IPS-NIHi7 (cell line): ENCODE data around the gene VSNL1.
"Not testable (repeated sequence)": the region's sequence is repeated elsewhere in the genome, so short reads cannot be mapped to it uniquely, and the experiment has no call there.

Source experiments
- DNase-seq: peaks from one replicate; pipeline ENCODE4 v3.0.0; 2012; ENCODE audit warnings: mixed read lengths; ENCODE audit errors: extremely low spot score

The VSNL1 gene

DNA sequence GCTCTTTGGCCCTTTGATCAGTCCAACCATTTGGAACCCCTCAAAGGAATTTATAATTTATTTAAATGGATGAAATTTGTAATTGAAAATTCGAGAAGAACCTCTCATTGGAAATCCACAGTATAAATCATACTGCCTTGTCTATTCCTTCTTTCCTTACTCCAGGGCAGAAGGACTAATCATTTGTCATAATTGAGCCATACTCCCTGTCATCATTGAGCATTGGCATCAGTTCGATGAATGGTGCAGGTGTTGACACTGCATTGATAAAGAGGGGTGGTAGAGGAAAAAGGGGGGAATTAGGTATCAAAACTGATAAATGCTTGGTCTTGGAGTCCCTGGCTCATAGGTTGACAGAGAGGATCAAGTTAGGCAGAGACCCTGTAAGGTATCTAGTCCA, 2.0 kb downstream of the VSNL1 start:
- no peak for DNase-seq

DNA sequence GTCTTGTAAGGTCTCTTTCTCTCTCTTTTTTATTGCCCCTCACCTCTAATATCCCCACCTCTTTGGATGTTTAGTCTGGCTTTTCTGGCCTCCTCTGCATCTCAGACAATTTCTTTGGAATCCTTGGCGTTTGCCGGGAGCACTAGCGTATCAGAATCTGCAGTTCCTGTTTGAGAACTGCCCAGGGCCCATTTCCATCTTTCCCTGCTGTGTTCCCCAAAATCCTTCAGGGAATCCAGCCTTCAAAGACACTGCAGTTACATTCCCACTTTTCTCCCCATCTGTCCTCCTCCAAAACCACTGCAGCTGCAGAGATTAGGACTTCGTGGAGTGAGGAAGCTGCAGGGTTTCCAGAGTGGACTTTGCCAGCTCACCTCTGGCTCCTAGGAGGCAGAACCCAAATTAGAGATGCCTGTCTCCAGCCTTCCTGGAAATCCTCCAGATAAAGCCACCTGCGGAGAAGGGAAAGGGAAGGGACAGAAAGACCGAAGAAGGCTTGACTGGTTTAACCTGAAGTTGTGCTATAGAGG, 2.7 kb downstream of the VSNL1 start:
- DNase-seq = peak; percentile 11

DNA sequence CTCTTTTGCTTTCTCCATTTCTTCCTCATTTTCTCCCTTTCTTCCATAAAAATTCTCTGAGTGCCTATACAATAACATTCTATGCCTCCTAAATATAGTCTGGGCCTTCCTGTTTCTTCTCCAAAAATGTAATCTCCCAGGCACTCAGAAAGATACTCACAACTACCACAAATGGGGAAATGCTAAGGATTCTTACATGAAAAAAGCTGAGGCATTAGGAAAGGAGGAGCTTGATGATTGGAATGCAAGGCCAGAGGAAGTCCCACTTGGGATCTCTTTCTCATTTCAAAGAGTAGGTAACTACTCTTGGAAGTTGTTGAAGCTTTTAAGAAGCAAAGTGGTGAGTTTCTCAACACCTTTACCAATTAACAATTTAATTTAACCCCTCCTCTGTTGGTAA, 3.4 kb downstream of the VSNL1 start:
- peak; percentile 18 for DNase-seq

DNA sequence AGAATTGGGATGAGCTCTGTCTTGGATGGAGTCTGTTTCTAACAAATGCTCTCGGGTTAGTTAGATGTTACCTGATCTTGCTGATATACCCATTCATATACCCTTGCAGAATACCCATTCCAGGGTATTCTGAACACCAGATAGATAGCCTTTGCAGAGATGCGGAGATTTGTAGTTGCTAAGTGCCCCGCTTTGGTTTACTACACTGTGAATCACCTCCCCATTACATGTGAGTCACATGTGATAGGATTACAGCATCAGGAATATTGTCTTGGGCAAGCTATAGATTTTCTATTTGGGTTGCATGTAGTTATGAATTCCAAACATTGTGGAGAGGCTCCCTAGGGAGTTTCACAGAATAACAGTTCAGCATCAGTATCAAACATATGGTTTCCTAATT, 3.8 kb downstream of the VSNL1 start:
- no peak for DNase-seq

DNA sequence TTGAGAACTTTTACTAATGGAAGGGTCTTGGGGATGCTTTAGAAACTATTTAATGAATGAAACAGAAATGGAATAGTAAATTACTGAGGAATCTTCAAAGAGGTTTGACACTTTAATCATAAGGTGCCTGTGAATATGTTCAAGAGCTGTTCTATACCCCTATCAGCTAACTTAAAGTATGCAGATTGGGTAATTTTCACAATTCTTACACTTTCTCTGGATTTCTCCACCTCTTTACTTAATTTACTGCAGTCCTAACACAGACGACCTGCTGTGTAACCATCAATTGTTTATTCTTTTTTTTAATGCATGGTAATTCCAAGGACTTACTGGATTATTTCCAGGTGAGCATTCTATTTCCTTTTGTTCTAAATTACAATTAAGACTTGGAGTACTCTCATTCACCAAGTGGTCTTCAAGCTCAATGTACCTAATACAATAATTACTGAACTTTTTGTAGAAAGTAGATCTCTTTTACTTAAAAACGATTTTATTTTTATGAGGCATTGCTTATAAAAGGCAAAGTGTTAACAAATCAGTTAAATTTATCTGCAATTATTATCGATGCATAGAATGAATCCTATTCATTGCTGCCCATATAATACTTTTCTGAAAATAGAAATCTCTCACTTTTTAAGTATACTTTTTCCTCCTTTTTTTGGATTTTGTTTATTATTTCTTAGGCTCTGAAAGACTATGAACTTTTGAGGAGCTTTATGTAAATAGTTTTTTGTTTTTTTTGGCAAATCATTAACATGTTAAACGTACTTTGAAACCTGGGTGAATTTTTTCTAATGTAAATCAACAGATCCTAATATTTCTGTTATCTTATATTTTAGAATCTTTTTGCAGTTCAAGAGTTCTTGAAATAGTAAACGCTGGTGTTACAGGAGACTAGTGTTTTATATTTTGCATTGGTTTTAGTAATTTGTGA, 5.5 kb downstream of the VSNL1 start:
- no peak for DNase-seq

DNA sequence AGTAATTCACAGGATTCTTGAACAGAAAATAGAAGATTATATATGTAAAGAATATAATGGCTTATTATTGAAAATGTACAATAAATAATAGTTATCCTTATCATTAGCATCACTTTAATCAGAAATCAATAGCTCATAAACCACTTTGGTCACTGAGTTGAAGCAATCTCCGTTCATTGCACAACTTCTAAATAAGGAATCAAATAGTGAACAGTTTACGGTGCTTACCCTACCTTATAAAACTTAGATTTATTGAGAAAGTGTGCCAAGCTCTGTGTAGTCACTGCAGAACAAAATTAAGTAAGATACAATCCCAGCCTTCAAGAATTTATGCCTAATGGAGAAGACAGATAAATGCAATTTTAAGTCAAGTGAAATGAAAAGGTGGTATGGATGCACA, 6.7 kb downstream of the VSNL1 start:
- DNase-seq = no peak

DNA sequence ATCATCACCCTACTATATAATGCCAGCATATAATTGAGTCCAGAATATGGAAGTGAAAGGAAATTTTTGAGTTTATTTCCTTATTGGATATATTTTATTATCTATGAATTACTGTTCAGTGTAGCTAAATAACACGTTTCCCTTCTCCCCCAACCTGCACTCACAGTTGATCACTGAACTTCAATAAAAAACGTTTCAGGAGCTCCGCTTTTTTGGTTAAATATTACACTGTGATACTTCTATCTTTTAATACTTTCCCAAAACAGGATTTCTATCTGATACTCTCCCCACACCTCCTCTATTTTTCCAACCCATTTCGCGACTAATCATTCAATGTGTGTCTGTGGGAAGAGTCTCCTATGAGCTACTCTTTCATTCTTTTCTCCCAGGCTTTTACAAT, 7.2 kb downstream of the VSNL1 start:
- DNase-seq = no peak

DNA sequence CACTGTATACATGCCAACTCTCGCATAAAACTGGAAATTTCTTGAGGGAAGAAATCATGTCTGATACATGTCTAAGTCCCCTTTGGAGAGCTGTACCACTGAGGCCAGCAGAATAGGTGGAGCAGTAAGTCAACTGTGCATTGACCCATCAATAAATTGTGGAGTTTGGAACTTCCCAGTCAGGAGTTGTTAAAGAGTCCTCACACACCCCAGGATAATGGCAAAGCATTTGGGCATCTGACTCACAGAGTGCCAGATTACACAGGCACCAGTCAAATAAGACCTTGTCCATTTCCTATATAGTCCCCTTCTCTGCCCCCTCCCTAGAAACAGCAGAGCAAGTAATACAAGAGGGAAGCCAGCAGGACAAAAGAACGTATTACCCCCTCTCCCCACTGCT, 10.4 kb downstream of the VSNL1 start:
- DNase-seq = no peak

DNA sequence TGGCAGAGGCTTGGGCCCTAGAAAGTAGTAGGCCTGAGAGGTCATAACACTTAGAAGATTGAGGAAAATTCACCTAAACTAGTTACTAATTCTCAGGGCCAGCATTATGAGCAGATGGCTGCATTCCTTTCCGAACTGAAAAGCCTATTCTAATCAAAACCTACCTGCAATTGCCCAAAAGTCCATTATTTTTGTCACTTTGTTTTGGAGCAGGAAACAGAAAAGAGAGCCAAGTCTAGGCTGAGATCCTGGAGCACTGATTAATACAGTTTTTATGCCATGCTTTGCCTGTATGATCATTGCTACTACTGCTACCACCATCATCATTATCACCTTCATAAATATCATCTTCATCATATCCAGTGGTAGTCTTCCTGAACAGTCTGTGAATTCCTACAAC, 14.7 kb downstream of the VSNL1 start:
- DNase-seq = no peak

DNA sequence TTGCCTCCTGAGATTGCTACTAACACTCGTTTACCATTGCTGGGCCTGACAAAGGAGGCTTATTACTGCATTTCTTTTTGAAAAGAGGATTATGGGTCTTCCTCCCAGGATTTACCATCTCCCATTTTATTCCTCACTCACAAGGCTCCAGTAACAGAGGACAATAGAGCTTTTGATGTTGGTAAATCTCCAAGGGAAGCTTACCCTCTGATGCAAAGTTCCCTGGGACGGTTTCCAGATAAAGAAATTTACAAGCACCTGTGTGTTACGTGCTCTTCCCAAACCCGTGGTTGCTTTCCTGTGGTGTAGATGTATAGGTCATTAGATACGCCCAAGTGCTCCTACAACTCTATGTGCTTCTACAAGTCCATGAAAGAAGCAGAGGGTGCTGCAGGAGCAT, 17.1 kb downstream of the VSNL1 start:
- DNase-seq = no peak

DNA sequence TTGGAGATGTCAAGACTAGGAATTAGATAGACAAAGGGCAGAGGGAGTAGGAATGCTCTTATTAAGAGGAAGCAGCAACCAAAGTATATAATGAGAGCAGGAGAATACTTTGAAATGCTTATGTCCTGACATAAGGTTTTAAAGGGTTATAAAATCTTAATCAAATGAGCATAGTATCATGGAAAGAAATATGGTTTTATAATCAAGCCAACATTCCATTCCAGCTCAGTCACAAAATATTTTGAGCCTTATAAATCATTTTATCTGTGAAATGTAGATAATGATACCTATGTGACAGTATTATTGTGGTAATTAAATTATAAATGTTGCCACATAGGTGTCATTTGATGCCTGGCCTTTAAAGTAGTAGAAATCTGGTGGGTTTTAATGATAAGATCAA, 17.6 kb downstream of the VSNL1 start:
- no peak for DNase-seq

DNA sequence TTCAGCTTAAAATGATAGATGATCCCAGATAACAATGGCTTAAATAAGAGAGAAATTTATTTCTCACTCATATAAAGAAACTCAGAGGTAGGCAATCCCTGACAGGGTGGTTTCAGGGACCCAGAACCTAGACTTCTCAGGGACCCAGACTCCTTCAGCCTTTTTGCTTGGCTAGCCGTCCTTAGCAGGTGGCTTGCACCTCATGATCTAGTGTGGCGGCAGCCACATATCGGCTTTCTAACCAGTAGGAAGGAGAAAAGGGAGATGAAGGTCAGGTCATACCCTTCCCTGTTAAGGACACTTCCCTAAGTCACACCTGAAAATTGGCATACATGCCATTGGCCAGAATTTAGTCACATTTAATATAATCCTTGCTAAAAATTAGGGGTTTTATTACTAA, 18.4 kb downstream of the VSNL1 start:
- DNase-seq = no peak

DNA sequence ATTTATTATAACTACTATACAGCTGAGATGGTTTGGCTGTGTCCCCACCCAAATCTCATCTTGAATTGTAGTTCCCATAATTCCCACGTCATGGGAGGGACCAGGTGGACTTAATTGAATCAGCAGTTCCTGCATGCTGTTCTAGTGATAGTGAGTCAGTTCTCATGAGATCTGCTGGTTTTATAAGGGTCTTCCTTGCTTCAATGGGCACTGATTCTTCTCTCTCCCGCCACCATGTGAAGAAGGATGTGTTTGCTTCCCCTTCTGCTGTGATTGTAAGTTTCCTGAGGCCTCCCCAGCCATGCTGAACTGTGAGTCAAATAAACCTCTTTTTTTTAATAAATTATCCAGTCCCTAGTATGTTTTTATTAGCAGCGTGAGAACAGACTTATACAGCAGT, 25.2 kb downstream of the VSNL1 start:
- DNase-seq = not testable (repeated sequence)

DNA sequence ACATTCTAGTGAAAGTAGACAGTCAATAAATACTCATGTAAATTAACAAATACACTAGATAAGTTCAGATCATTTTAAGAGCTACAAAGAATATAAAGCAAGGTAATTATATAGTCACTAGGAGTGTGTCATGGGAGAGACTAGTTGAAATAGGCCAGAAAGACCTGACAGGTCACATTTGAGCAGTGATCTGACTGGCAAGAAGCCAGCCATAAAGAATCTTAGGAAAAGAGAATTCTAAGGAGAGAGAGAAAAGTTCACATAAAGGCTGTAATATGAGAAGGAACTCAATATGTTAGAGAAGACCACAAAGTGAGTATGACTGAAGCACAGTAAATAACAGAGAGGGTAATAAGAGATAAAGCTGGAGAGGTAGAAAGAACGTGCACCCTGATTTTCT, 31.2 kb downstream of the VSNL1 start:
- no peak for DNase-seq

DNA sequence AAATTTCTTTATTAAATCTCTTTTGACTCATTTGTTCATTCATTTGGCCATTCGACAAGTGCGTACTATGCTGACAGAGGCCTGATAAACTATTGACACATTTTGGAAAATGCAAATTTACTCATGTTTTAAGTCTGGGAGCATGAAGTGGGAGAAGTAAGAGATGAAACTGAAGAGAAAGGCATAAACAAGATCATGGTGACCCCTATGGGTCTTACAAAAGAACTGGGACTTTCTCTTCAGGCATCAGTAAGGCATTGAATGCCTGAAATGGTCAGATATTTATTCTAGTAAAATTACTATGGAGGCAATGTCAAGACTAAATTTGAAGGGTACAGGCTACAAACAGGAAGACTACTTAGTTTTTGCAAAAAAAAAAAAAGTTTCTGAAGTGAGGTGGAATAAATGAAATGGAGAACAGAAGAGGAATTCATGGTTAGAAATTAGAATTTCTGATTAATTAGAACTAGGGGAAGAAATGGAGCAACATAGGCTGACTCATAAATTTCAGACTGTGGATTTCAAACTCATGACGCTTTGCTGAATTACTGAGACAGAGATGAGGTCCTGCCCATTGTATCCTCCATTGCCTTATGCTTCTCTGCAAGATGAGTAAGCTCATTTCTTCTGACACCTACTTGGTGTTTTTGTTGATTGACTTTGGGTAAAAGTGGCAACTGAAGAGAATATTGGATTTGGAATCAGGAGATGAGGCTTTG, 32.7 kb downstream of the VSNL1 start:
- DNase-seq = no peak

DNA sequence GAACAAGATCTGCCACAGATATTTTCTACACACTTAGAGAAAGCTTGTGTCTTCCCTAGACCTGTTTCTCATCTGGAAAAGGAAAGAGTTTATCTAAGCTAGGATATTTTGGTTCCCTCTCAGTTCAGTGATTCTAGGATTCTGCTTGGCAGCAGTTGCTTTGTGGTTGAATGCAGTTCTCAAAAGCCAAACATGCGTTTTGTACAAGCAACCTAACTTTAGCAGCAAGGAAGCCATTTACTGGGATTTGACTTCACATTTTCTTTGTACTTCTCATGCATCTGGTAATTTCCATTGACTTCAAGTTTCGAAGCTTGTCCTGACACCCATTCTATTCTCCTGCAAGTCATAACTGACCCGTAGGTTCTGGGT, 33.3 kb downstream of the VSNL1 start:
- no peak for DNase-seq

DNA sequence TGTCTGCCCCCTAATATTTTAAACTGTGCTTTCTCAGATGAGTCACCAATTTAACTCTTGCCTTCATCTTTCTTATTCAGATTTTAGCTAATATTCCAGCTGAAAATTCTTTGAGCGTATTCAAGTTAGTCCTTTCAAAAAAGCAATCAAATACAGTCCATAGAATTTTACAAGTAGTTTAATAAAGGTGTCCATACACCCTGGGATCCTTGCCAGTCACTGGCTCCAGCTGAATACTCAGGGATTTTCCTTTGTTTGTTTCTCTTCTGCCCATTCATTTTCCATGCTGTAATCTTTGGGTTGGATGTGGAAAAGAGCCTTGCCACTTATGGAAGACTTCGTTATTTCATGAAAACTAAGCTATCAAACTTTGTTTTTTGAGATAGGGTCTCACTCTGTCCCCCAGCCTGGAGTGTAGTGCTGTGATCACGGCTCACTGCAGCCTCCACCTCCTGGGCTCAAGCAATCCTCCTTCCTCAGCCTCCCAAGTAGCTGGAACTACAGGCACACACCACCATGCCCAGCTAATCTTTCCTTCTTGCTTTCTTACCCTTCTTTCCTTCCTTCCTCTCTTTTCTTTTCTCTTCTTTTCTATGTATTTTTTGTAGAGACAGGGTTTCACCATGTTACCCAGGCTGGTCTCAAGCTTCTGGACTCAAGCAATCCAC, 34.0 kb downstream of the VSNL1 start:
- DNase-seq = no peak

DNA sequence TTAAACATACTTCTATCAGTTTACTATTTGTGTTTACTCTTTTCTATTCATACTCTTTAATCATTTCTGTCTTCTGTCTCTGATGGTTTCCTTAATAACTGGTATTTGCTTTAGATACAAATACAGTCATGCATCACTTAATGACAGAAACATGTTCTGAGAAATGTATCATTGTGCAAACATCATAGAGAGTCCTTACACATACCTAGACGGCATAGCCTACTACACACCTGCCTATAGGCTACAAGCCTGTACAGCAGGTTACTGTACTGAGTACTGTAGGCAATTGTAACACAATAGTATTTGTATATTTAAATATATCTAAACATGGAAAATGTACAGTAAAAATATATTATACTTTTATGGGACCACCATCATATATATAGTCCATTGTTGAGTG, 36.3 kb downstream of the VSNL1 start:
- DNase-seq = no peak

DNA sequence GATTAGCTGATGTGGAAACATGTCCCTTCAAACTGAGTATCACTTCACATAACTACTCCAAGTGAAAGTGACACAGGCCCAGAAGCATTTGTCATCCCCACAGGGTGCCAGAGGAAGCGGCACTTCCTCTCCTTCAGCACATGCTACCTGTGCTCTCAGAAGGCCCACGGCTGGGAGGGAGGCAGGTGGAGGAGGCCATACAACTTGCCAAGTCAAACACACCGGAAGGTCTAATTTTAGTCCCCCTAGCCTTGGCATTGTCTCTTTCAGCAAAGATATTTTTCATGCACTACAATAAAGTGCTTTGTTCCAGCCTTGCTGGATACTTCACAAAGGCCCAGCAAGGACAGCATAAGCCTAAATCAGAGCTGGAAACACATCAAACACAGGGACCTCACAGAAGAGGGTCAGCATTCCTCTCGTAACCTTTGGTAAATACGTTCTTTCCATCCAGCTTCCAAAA, 38.0 kb downstream of the VSNL1 start:
- no peak for DNase-seq

DNA sequence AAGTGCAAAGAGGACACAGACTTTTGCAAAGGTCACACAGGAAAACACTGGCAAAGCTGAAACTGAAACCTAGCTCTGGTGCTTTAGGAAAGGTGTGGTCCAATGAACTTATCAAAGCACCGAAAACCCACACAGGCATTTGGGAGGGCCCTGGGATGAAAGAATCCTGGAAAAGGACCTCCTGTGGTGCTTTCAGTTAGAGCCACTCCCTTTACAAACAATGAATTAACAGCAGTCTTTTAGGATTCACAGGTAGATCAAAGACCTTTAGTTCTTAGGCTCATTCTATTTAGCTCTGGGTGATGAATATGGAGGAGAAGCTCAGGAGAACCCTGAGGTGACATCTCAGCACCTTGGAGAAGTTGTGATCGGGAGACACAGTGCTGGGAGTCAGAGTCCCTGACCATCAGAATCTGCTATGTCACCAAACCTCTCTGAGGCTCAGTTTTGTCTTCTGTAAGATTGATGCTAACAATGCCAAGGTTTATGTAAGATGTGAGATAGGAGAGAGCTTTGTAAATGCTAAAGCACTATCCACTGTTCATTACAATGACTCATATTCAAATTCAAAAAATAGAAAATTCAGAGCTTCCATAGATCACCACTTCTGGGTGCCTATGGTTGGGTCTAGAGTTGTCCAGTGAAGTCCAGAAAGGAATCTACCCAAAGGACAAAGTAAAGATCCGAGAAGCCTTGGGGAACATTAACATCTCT, 39.3 kb downstream of the VSNL1 start:
- no peak for DNase-seq

DNA sequence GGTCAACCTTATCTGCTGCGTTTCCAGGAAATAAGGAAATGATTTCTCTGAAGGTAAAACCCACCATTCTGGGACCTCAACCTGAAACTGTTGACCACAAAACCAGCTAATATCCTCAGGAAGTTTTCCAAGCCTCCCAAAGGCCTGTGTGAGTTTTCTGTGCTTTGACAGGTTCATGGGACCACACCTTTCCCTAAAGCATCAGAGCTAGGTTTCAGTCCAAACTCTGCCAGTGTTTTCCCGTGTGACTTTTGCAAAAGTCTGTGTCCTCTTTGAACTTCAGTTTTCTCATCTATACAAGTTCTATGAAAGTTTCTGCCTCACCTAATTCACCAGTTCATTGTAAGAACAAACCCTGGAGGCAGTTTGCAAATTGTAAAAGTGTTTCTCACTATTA, 39.8 kb downstream of the VSNL1 start:
- no peak for DNase-seq

DNA sequence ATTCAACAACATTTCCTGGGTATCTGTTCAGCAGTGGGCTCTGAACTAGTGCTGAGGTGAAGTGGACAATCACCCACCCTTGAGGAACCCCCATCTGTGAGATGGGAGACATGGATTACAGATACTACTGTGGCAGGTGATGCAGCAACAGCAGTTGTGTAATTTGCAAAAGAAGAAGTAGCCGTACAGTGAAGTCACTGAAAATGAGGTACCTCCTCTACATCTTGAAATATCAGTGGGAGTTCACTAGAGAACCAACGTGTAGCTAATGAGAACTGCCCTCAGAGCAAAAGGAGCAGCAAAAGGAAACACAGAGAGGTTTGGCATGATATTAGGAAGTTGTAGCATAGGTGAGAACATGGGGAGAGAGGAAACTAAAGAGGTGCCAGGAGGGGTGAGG, 41.3 kb downstream of the VSNL1 start:
- no peak for DNase-seq
